Kidney (tissue), 14 donors: ENCODE results near the gene CRX. TPM values are rescaled to one million over a fixed set of nuclear protein-coding genes. Genes with fewer than 3 reads are reported as not detected.

ENCODE experiments used
- DNase-seq, 5 donors: peaks; one replicate each; pipeline ENCODE4 v3.0.0-alpha.2; 2013 to 2020
- FAIRE-seq: peaks from 2 replicates; lab custom pipeline; 2012; peaks lifted over from hg19 to GRCh38; lab: Jason Lieb, UNC
- H3K27ac ChIP-seq, 2 donors: one replicate each; pipeline ENCODE4 v1.7.0; 2013; ENCODE audit warnings: low read depth in 2 of 2, low read length in 2 of 2, inconsistent platforms in 1 of 2
- H3K27me3 ChIP-seq: one replicate; pipeline ENCODE4 v1.7.1; 2013; ENCODE audit warnings: low read length, inconsistent platforms; ENCODE audit not compliant: control insufficient read depth, insufficient read depth
- H3K36me3 ChIP-seq, 3 donors: one replicate each; pipeline versions ENCODE4 v1.7.0 to v1.7.1; 2013; ENCODE audit warnings: low read length in 3 of 3, control low read depth in 1 of 3, inconsistent platforms in 1 of 3; ENCODE audit not compliant: insufficient read depth in 3 of 3, control insufficient read depth in 2 of 3
- H3K4me1 ChIP-seq, 3 donors: one replicate each; pipeline versions ENCODE4 v1.7.0 to v1.7.1; 2013; ENCODE audit warnings: low read length in 3 of 3, inconsistent platforms in 1 of 3, low read depth in 1 of 3; ENCODE audit not compliant: control insufficient read depth in 2 of 3, insufficient read depth in 2 of 3
- H3K4me3 ChIP-seq, 3 donors: one replicate each; pipeline versions ENCODE4 v1.7.0 to v1.8.1; 2013; ENCODE audit warnings: low read length in 3 of 3, control low read depth in 1 of 3, inconsistent platforms in 1 of 3
- H3K9ac ChIP-seq, 3 donors: one replicate each; pipeline versions ENCODE4 v1.7.0 to v1.7.1; 2013; ENCODE audit warnings: low read length in 3 of 3, control low read depth in 1 of 3, inconsistent platforms in 1 of 3
- H3K9me3 ChIP-seq, 3 donors: one replicate each; pipeline versions ENCODE4 v1.7.0 to v1.7.1; 2013; ENCODE audit warnings: low read length in 3 of 3, control low read depth in 1 of 3, inconsistent platforms in 1 of 3; ENCODE audit not compliant: control insufficient read depth in 2 of 3, insufficient read depth in 1 of 3
- intact Hi-C: fragments of 100-400 bp; cut with DNase I; formaldehyde crosslinking; loops from one replicate; pipeline ENCODE4 v1.11.1; 2022
- polyA plus RNA-seq: library from polyadenylated mRNA; stranded (reverse); fragments of 350-450 nt; fragmentation: Illumina TruSeq; extraction: RNeasy Lipid Tissue Mini Kit (QIAGEN cat#74804); gene quantifications from one replicate; pipeline ENCODE4 v1.2.3, GENCODE V29; 2014; ENCODE audit warnings: low read depth, low replicate concordance; ENCODE audit not compliant: insufficient read depth
- total RNA-seq: library from RNA; stranded (reverse); fragmentation: NEBNext Ultra II Directional; extraction: Animal tissue kit (Norgen Biotek cat#: 25700); gene quantifications from one replicate; pipeline ENCODE4 v1.2.1, GENCODE V29; 2021
- TF ChIP-seq, protein P1 (sequence below): IDR thresholded peaks from 3 replicates; pipeline ENCODE4 v1.5.1; 2012; ENCODE audit warnings: mild to moderate bottlenecking, moderate library complexity, borderline replicate concordance; ENCODE audit not compliant: insufficient read depth; ENCODE audit errors: extremely low read depth
- donor health status: control.
- donor health status: control.
- donor health status: control.
- donor health status: control.
- donor health status: control.
- donor health status: DM: yes; HTN: yes; CAD: no.
- donor health status: Normal renal cell carcinoma (clear cell type).

Gene CRX
- total and polyA plus RNA-seq, 2 donors from 2014 or later: not detected

DNA sequence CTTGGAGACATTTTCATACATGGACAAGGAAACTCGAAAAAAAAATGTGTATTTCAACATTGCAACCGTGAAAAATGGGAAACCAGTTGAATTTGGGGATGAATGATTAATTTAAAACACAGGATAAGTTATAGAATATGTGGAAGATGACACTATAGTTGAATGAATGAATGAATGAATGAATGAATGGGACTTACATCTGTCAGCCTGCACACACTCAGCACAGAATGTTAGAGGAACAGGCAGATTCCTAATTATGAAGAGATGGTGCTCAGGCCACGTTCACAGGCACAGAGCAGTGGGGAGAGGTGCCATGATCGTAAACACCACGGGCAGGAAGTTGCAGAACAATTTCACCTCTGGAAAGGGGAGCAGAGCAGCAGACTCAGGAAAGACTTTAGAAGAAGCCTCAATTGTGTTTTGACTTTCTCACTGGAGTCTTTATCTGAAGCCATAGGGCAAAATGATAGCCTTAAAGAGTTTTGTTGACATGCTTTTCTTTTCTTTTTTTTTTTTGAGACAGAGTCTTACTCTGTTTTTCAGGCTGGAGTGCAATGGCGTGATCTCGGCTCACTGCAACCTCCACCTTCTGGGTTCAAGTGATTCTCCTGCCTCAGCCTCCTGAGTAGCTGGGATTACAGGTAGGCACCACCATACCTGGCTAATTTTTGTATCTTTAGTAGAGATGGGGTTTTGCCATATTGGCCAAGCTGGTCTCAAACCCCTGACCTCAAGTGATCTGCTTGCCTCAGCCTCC is 69.3 kb downstream of the CRX start:
- Histone ChIP-seq H3K9me3 (peaks cover 0 to 12% (median 0%) of the 10 kb centered on the region in 3 donors), H3K27me3 (no peaks in the 10 kb centered on the region), H3K27ac (no peak overlapping the region), H3K4me3 (no peak overlapping the region), H3K4me1 (no peaks in the 10 kb centered on the region), H3K9ac (no peak overlapping the region), H3K36me3 (no peaks in the 10 kb centered on the region)
- intact Hi-C loops: no loop called here
- DNase-seq (no peak), FAIRE-seq (no peak)
- TF ChIP-seq, protein P1, sequence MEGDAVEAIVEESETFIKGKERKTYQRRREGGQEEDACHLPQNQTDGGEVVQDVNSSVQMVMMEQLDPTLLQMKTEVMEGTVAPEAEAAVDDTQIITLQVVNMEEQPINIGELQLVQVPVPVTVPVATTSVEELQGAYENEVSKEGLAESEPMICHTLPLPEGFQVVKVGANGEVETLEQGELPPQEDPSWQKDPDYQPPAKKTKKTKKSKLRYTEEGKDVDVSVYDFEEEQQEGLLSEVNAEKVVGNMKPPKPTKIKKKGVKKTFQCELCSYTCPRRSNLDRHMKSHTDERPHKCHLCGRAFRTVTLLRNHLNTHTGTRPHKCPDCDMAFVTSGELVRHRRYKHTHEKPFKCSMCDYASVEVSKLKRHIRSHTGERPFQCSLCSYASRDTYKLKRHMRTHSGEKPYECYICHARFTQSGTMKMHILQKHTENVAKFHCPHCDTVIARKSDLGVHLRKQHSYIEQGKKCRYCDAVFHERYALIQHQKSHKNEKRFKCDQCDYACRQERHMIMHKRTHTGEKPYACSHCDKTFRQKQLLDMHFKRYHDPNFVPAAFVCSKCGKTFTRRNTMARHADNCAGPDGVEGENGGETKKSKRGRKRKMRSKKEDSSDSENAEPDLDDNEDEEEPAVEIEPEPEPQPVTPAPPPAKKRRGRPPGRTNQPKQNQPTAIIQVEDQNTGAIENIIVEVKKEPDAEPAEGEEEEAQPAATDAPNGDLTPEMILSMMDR: no peak

DNA sequence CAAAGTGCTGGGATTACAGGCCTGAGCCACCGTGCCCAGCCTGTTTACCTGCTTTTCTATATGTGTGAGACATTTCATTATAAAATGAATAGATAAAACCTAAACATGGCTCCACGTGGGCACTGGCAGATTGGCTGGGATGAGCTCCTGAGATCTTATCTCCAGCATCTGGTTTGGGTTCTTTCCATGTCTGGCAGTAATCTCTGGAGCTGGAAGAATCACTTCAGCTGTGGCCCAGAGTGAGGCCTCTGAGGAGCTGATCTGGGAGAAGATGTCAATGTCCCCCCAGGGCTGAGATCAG is 69.8 kb downstream of the CRX start:
- no peak overlapping the region for H3K9ac ChIP-seq
- H3K27ac ChIP-seq: no peak overlapping the region
- no peaks in the 10 kb centered on the region for H3K27me3 ChIP-seq
- no peak overlapping the region for H3K4me3 ChIP-seq
- TF ChIP-seq, protein P1: no peak
- DNase-seq: no peak
- H3K9me3 ChIP-seq: peaks cover 0 to 15% (median 0%) of the 10 kb centered on the region in 3 donors
- H3K36me3 ChIP-seq: no peaks in the 10 kb centered on the region
- FAIRE-seq: no peak
- no peaks in the 10 kb centered on the region for H3K4me1 ChIP-seq
- intact Hi-C loops: no loop called here

DNA sequence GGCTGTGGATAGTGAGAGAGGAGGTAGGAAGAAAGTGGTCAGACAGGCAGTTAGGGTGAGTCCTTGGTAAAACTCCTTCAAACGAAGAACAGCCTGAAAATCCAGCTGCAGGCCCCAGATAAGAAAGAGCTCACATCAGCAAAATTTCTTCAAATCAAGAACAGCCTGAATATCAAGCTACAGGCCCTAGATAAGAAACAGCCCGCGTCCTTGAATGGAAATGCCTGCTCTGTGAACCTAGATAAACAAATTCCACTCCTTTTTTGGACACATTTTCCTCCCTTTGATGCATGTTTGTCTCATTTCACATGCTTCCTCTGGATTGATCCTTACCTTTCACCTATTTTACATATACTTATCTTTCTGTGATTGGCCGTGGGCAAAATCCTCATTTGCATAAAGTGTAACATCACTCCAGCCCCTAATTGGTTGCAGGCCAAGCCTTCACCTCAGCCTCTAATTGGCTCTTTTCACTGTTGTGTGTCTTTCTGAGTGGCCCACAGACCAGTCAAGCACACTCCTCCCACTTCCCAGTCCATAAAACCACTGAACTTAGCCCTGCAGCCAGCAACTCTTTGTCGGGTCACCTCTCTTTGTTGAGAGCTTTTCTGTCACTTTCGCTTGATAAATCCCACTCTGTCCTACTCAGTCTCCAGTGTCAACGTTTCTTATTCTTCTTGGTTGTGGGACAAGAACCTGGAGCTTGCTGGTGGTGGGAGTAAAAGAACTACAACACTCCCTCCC is 70.4 kb downstream of the CRX start:
- peak in 3 of 5 donors; percentile 13 to 66 (median 29) for DNase-seq
- no peak overlapping the region for H3K4me3 ChIP-seq
- peaks cover 0 to 15% (median 0%) of the 10 kb centered on the region in 3 donors for H3K9me3 ChIP-seq
- intact Hi-C loops: no loop called here
- H3K27ac ChIP-seq: no peak overlapping the region
- no peak for FAIRE-seq
- no peak overlapping the region for H3K9ac ChIP-seq
- H3K27me3 ChIP-seq: no peaks in the 10 kb centered on the region
- no peaks in the 10 kb centered on the region for H3K36me3 ChIP-seq
- no peaks in the 10 kb centered on the region for H3K4me1 ChIP-seq
- TF ChIP-seq, protein P1: no peak

Other genes starting within 250 kb of the CRX start
- 0.69 TPM for gene ZNF541, start 248.8 kb upstream of the CRX start, total RNA-seq
- gene ZNF541, start 248.8 kb upstream of the CRX start, polyA plus RNA-seq: 0.86 TPM
- gene BICRA, start 212.8 kb upstream of the CRX start, total RNA-seq: 14.7 TPM
- gene BICRA, start 212.8 kb upstream of the CRX start, polyA plus RNA-seq: 3.2 TPM
- 105 TPM for gene EHD2, start 108.5 kb upstream of the CRX start, total RNA-seq
- 19.4 TPM for gene EHD2, start 108.5 kb upstream of the CRX start, polyA plus RNA-seq
- gene NOP53, start 76.4 kb upstream of the CRX start, total RNA-seq: 305 TPM
- gene NOP53, start 76.4 kb upstream of the CRX start, polyA plus RNA-seq: 258 TPM
- gene SELENOW, start 43.2 kb upstream of the CRX start, total RNA-seq: 254 TPM
- gene SELENOW, start 43.2 kb upstream of the CRX start, polyA plus RNA-seq: 530 TPM
- not detected for gene TPRX1, start 17.4 kb upstream of the CRX start, total RNA-seq
- not detected for gene TPRX1, start 17.4 kb upstream of the CRX start, polyA plus RNA-seq
- gene TPRX2, start 37.3 kb downstream of the CRX start, total RNA-seq: not detected
- gene TPRX2, start 37.3 kb downstream of the CRX start, polyA plus RNA-seq: not detected
- gene SULT2A1, start 64.4 kb downstream of the CRX start, total RNA-seq: not detected
- gene SULT2A1, start 64.4 kb downstream of the CRX start, polyA plus RNA-seq: not detected
- gene BSPH1, start 170.2 kb downstream of the CRX start, total RNA-seq: not detected
- gene BSPH1, start 170.2 kb downstream of the CRX start, polyA plus RNA-seq: not detected
- gene ELSPBP1, start 172.7 kb downstream of the CRX start, total RNA-seq: not detected
- not detected for gene ELSPBP1, start 172.7 kb downstream of the CRX start, polyA plus RNA-seq
- not detected for gene CABP5, start 222.1 kb downstream of the CRX start, total RNA-seq
- not detected for gene CABP5, start 222.1 kb downstream of the CRX start, polyA plus RNA-seq